HepG2 (cell line): Measurements from ENCODE around the gene COASY. TPM values are rescaled to one million over a fixed set of nuclear protein-coding genes. Genes with fewer than 3 reads are reported as not detected.
A peak's percentile ranks its signal among the peaks of the same experiment; 100 is the strongest.

Experiments
- ARID5B ChIP-seq: IDR thresholded peaks from 2 replicates; pipeline ENCODE4 v1.4.0; 2020; ENCODE audit warnings: mild to moderate bottlenecking, missing genetic modification reagents
- ATRX ChIP-seq: sonication (generic); formaldehyde crosslinking; IDR thresholded peaks from 2 replicates; pipeline ENCODE4 v1.4.0; 2020; ENCODE audit warnings: missing genetic modification reagents, borderline replicate concordance
- HNF4A ChIP-seq: sonication (generic); formaldehyde crosslinking; IDR thresholded peaks from 2 replicates; pipeline ENCODE4 v1.4.0; 2020; ENCODE audit warnings: missing genetic modification reagents
- SKIL ChIP-seq: sonication (generic); formaldehyde crosslinking; IDR thresholded peaks from 2 replicates; pipeline ENCODE4 v1.8.0; 2022; ENCODE audit warnings: missing genetic modification reagents, mild to moderate bottlenecking, moderate library complexity, borderline replicate concordance
- ZFP91 ChIP-seq: sonication (generic); formaldehyde crosslinking; IDR thresholded peaks from 2 replicates; pipeline ENCODE4 v1.9.0; 2022; ENCODE audit warnings: missing genetic modification reagents, mild to moderate bottlenecking, borderline replicate concordance
- ZNF263 ChIP-seq: sonication (generic); formaldehyde crosslinking; IDR thresholded peaks from 2 replicates; pipeline ENCODE4 v1.4.0; 2020; ENCODE audit warnings: missing genetic modification reagents
- ZNF501 ChIP-seq: sonication (generic); formaldehyde crosslinking; IDR thresholded peaks from 2 replicates; pipeline ENCODE4 v1.5.1; 2020; ENCODE audit warnings: mild to moderate bottlenecking, moderate library complexity, missing genetic modification reagents
- ZNF646 ChIP-seq: sonication (generic); formaldehyde crosslinking; IDR thresholded peaks from 2 replicates; pipeline ENCODE4 v1.9.0; 2021; ENCODE audit warnings: mild to moderate bottlenecking, missing genetic modification reagents
- polyA plus RNA-seq, 8 experiments: library from polyadenylated mRNA; depleted of rRNA in 3 of 8; stranded (reverse) in 7 of 8; unstranded in 1 of 8; fragments of >200 nt; fragmentation: Illumina TruSeq in 4 of 8; extraction: Trizol in 4 of 8; gene quantifications; 2 replicates each; pipeline versions ENCODE4 v1.2.1 to v1.2.3, GENCODE V29; 2011 to 2016; ENCODE audit warnings: low read depth in 4 of 8, missing spikeins in 1 of 8, mixed read lengths in 1 of 8; ENCODE audit not compliant: insufficient read depth in 1 of 8
- total RNA-seq, 5 experiments: library from RNA; depleted of rRNA; stranded (reverse); fragments of >200 nt; fragmentation: Illumina TruSeq; extraction: Trizol; gene quantifications; 2 replicates each; pipeline ENCODE4 v1.2.3, GENCODE V29; 2016; ENCODE audit warnings: low read depth in 1 of 5
- TF ChIP-seq, protein P1 (sequence below): sonication (generic); formaldehyde crosslinking; IDR thresholded peaks from 2 replicates; pipeline ENCODE4 v1.4.0; 2020; ENCODE audit warnings: missing genetic modification reagents

COASY gene
- total and polyA plus RNA-seq, 2 of the 13 experiments (the other 11 are each of a cell fraction or from before 2014, with no cell fraction given): 90.7 to 125 TPM

DNA sequence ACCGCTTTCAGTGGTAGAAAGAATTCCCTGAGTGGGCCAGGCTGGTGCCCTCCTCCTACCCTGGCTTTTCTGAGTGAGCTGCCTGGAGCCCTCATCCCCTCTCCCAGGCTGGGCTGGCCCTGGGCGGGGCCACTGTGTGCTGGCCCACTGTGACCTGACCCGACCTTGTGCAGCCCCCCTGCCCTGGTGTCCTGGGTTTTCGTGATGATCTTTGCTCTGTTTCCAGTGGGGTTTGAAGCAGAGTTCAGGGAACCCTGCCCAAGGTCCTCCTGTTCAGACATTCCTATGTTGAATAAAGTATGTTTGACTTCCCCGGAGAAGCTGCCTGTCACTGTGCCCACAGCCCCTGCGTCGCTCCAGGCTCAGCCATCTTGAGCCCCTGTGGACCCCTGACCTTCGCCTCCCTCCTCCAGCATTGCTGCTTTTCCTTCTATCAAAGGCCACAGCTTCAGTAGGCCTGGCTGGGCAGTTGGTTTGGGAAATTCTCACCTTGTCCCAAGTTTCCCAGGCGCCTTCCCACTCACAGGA, 39.6 kb upstream of the COASY start (continued):
- TF ChIP-seq, protein P1, sequence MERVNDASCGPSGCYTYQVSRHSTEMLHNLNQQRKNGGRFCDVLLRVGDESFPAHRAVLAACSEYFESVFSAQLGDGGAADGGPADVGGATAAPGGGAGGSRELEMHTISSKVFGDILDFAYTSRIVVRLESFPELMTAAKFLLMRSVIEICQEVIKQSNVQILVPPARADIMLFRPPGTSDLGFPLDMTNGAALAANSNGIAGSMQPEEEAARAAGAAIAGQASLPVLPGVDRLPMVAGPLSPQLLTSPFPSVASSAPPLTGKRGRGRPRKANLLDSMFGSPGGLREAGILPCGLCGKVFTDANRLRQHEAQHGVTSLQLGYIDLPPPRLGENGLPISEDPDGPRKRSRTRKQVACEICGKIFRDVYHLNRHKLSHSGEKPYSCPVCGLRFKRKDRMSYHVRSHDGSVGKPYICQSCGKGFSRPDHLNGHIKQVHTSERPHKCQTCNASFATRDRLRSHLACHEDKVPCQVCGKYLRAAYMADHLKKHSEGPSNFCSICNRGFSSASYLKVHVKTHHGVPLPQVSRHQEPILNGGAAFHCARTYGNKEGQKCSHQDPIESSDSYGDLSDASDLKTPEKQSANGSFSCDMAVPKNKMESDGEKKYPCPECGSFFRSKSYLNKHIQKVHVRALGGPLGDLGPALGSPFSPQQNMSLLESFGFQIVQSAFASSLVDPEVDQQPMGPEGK: peak; percentile 83
- TF ChIP-seq ARID5B: peak; percentile 54; the same call in 1 of the 2 replicates
- TF ChIP-seq SKIL (CRISPR knock-in tag): peak; percentile 56; the same call in 1 of the 2 replicates
- 0 out of 2 replicates have a peak, but pooled peaks have one; percentile 27 for TF ChIP-seq ZNF646 (CRISPR knock-in tag)
- 0 out of 2 replicates have a peak, but pooled peaks have one; percentile 45 for TF ChIP-seq ZFP91 (CRISPR knock-in tag)
- 0 out of 2 replicates have a peak, but pooled peaks have one; percentile 66 for TF ChIP-seq ZNF501 (CRISPR knock-in tag)
- no peak for TF ChIP-seq ATRX
- TF ChIP-seq ZNF263 (CRISPR knock-in tag): peak; percentile 43; the same call in 1 of the 2 replicates
- TF ChIP-seq HNF4A: peak; percentile 96
